ENCODE data around the gene IQGAP2.

IQGAP2 gene

GRCh38 chr5:76439201-76439600, 36.1 kb downstream of the IQGAP2 start:
- no peak overlapping the region for H2AFZ ChIP-seq (ENCODE audit: low read depth, low read length)
- no peaks in the 10 kb centered on the region for H3K9me3 ChIP-seq (ENCODE audit: control insufficient read depth, low read length)
- H3K27me3 ChIP-seq (ENCODE audit: control insufficient read depth in 1 of 2, insufficient read depth in 1 of 2, low read length in 2 of 2), result no peaks in the 10 kb centered on the region
- H2BK15ac ChIP-seq (ENCODE audit: low read depth, poor library complexity, severe bottlenecking), result no peak overlapping the region
- DNase-seq, result no peak
- H3K23ac ChIP-seq (ENCODE audit: low read length in 2 of 2), result no peak overlapping the region
- H3K4me1 ChIP-seq (ENCODE audit: control insufficient read depth, insufficient read depth, low read depth, low read length), result no peaks in the 10 kb centered on the region
- H2BK120ac ChIP-seq (ENCODE audit: low read depth, low read length), result no peak overlapping the region
- H3K27ac ChIP-seq (ENCODE audit: low read length, poor library complexity, severe bottlenecking), result no peak overlapping the region
- no peak overlapping the region for H2BK5ac ChIP-seq (ENCODE audit: low read depth, low read length, poor library complexity, severe bottlenecking)
- H3K18ac ChIP-seq (ENCODE audit: low read depth in 1 of 2, low read length in 2 of 2), result no peak overlapping the region
- no peak overlapping the region for H3K4ac ChIP-seq (ENCODE audit: low read depth in 1 of 2, low read length in 2 of 2)
- no peak overlapping the region for H4K91ac ChIP-seq (ENCODE audit: low read length)
- WGBS, result 96% methylated on average over 1 of the region's 1 CpG
- H3K4me2 ChIP-seq (ENCODE audit: low read length, poor library complexity, severe bottlenecking), result no peak overlapping the region
- H3K36me3 ChIP-seq (ENCODE audit: control insufficient read depth in 1 of 2, insufficient read depth in 2 of 2, low read depth in 1 of 2, low read length in 2 of 2), result no peaks in the 10 kb centered on the region
- H3K14ac ChIP-seq (ENCODE audit: low read length in 2 of 2), result no peak overlapping the region
- no peak overlapping the region for H2BK12ac ChIP-seq (ENCODE audit: low read length in 2 of 2)
- H3K9ac ChIP-seq (ENCODE audit: low read length), result no peak overlapping the region
- H3K79me1 ChIP-seq (replicated peaks; ENCODE audit: low read length, poor library complexity, severe bottlenecking), result no peaks in the 10 kb centered on the region
- no peak overlapping the region for H4K8ac ChIP-seq (ENCODE audit: low read length)
- H3K4me3 ChIP-seq (ENCODE audit: insufficient read depth in 1 of 2, low read depth in 1 of 2, low read length in 2 of 2), result no peak overlapping the region
- H2AK5ac ChIP-seq (ENCODE audit: low read length, severe bottlenecking), result no peak overlapping the region

DNA sequence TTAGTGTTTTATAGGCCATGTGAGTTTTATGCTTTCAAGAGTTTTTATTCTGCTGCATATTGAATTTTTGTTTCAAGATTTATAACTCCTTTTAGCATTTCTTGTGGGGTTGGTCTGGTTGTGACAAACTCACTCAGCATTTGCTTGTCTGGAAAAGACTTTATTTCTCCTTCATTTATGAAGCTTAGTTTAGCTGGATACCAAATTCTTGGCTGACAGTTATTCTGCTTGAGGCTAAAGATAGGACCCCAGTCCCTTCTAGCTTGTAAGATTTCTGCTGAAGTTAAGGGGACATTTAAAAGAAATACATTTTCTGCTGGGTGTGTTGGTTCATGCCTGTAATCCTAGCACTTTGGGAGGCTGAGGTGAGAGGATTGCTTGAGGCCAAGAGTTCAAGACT, 36.8 kb downstream of the IQGAP2 start:
- no peak overlapping the region for H3K4ac ChIP-seq (ENCODE audit: low read depth in 1 of 2, low read length in 2 of 2)
- H3K23ac ChIP-seq (ENCODE audit: low read length in 2 of 2), result no peak overlapping the region
- no peak overlapping the region for H2BK5ac ChIP-seq (ENCODE audit: low read depth, low read length, poor library complexity, severe bottlenecking)
- no peak overlapping the region for H3K18ac ChIP-seq (ENCODE audit: low read depth in 1 of 2, low read length in 2 of 2)
- H2AK5ac ChIP-seq (ENCODE audit: low read length, severe bottlenecking), result no peak overlapping the region
- no peak overlapping the region for H3K4me3 ChIP-seq (ENCODE audit: insufficient read depth in 1 of 2, low read depth in 1 of 2, low read length in 2 of 2)
- no peak overlapping the region for H3K9ac ChIP-seq (ENCODE audit: low read length)
- H2BK12ac ChIP-seq (ENCODE audit: low read length in 2 of 2), result no peak overlapping the region
- H2AFZ ChIP-seq (ENCODE audit: low read depth, low read length), result no peak overlapping the region
- no peak overlapping the region for H3K14ac ChIP-seq (ENCODE audit: low read length in 2 of 2)
- no peak overlapping the region for H2BK120ac ChIP-seq (ENCODE audit: low read depth, low read length)
- H3K9me3 ChIP-seq (ENCODE audit: control insufficient read depth, low read length), result no peaks in the 10 kb centered on the region
- H3K27ac ChIP-seq (ENCODE audit: low read length, poor library complexity, severe bottlenecking), result no peak overlapping the region
- H3K79me1 ChIP-seq (replicated peaks; ENCODE audit: low read length, poor library complexity, severe bottlenecking), result no peaks in the 10 kb centered on the region
- H3K27me3 ChIP-seq (ENCODE audit: control insufficient read depth in 1 of 2, insufficient read depth in 1 of 2, low read length in 2 of 2), result no peaks in the 10 kb centered on the region
- no peak overlapping the region for H4K91ac ChIP-seq (ENCODE audit: low read length)
- no peaks in the 10 kb centered on the region for H3K4me1 ChIP-seq (ENCODE audit: control insufficient read depth, insufficient read depth, low read depth, low read length)
- H2BK15ac ChIP-seq (ENCODE audit: low read depth, poor library complexity, severe bottlenecking), result no peak overlapping the region
- no peak overlapping the region for H3K4me2 ChIP-seq (ENCODE audit: low read length, poor library complexity, severe bottlenecking)
- H3K36me3 ChIP-seq (ENCODE audit: control insufficient read depth in 1 of 2, insufficient read depth in 2 of 2, low read depth in 1 of 2, low read length in 2 of 2), result no peaks in the 10 kb centered on the region
- DNase-seq, result no peak
- H4K8ac ChIP-seq (ENCODE audit: low read length), result no peak overlapping the region

DNA sequence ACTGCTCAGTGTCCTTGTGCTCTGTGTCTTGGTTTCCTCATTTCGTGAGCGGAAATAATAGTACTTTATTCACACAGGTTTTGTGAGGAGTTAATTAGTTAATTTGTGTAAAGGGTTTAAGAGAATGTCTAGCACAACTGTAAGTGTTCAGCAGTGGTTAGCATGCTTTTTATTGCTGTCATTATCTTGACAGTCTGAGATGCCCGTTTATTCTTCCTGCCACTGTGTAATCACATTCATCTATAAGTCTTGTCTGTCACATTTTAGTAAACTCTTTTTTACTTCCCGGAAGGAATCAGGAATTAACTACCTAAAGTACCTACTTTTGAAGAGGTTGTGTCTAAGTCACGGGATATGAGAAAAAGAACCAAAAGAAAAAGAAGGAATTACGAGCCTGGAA, 38.0 kb downstream of the IQGAP2 start:
- H4K8ac ChIP-seq (ENCODE audit: low read length), result no peak overlapping the region
- no peak overlapping the region for H2AFZ ChIP-seq (ENCODE audit: low read depth, low read length)
- DNase-seq, result no peak
- H3K14ac ChIP-seq (ENCODE audit: low read length in 2 of 2), result no peak overlapping the region
- H3K36me3 ChIP-seq (ENCODE audit: control insufficient read depth in 1 of 2, insufficient read depth in 2 of 2, low read depth in 1 of 2, low read length in 2 of 2), result no peaks in the 10 kb centered on the region
- H2AK5ac ChIP-seq (ENCODE audit: low read length, severe bottlenecking), result no peak overlapping the region
- no peak overlapping the region for H3K4ac ChIP-seq (ENCODE audit: low read depth in 1 of 2, low read length in 2 of 2)
- H3K18ac ChIP-seq (ENCODE audit: low read depth in 1 of 2, low read length in 2 of 2), result no peak overlapping the region
- H2BK12ac ChIP-seq (ENCODE audit: low read length in 2 of 2), result no peak overlapping the region
- H2BK5ac ChIP-seq (ENCODE audit: low read depth, low read length, poor library complexity, severe bottlenecking), result no peak overlapping the region
- no peak overlapping the region for H3K27ac ChIP-seq (ENCODE audit: low read length, poor library complexity, severe bottlenecking)
- 93% methylated on average over 5 of the region's 6 CpGs for WGBS
- no peaks in the 10 kb centered on the region for H3K9me3 ChIP-seq (ENCODE audit: control insufficient read depth, low read length)
- no peaks in the 10 kb centered on the region for H3K79me1 ChIP-seq (replicated peaks; ENCODE audit: low read length, poor library complexity, severe bottlenecking)
- no peak overlapping the region for H3K9ac ChIP-seq (ENCODE audit: low read length)
- no peak overlapping the region for H3K4me3 ChIP-seq (ENCODE audit: insufficient read depth in 1 of 2, low read depth in 1 of 2, low read length in 2 of 2)
- no peak overlapping the region for H4K91ac ChIP-seq (ENCODE audit: low read length)
- H3K23ac ChIP-seq (ENCODE audit: low read length in 2 of 2), result no peak overlapping the region
- no peak overlapping the region for H2BK120ac ChIP-seq (ENCODE audit: low read depth, low read length)
- H3K27me3 ChIP-seq (ENCODE audit: control insufficient read depth in 1 of 2, insufficient read depth in 1 of 2, low read length in 2 of 2), result no peaks in the 10 kb centered on the region
- H2BK15ac ChIP-seq (ENCODE audit: low read depth, poor library complexity, severe bottlenecking), result no peak overlapping the region
- no peaks in the 10 kb centered on the region for H3K4me1 ChIP-seq (ENCODE audit: control insufficient read depth, insufficient read depth, low read depth, low read length)
- H3K4me2 ChIP-seq (ENCODE audit: low read length, poor library complexity, severe bottlenecking), result no peak overlapping the region

GRCh38 chr5:76441890-76442673, 39.0 kb downstream of the IQGAP2 start:
- H3K9me3 ChIP-seq (ENCODE audit: control insufficient read depth, low read length), result no peaks in the 10 kb centered on the region
- 82% methylated on average over 5 of the region's 6 CpGs for WGBS

More at GRCh38 chr5:76441890-76442673, 39.0 kb downstream of the IQGAP2 start:
- Histone ChIP-seq H3K36me3 (ENCODE audit: control insufficient read depth in 1 of 2, insufficient read depth in 2 of 2, low read depth in 1 of 2, low read length in 2 of 2) (no peaks in the 10 kb centered on the region), H4K8ac (ENCODE audit: low read length) (no peak overlapping the region), H3K23ac (ENCODE audit: low read length in 2 of 2) (no peak overlapping the region), H3K14ac (ENCODE audit: low read length in 2 of 2) (no peak overlapping the region), H3K4me2 (ENCODE audit: low read length, poor library complexity, severe bottlenecking) (no peak overlapping the region), H2BK15ac (ENCODE audit: low read depth, poor library complexity, severe bottlenecking) (no peak overlapping the region), H3K4ac (ENCODE audit: low read depth in 1 of 2, low read length in 2 of 2) (no peak overlapping the region), H3K18ac (ENCODE audit: low read depth in 1 of 2, low read length in 2 of 2) (no peak overlapping the region), H4K91ac (ENCODE audit: low read length) (no peak overlapping the region), H2BK12ac (ENCODE audit: low read length in 2 of 2) (no peak overlapping the region), H3K27ac (ENCODE audit: low read length, poor library complexity, severe bottlenecking) (no peak overlapping the region), H3K4me1 (ENCODE audit: control insufficient read depth, insufficient read depth, low read depth, low read length) (no peaks in the 10 kb centered on the region), H2BK120ac (ENCODE audit: low read depth, low read length) (no peak overlapping the region), H2BK5ac (ENCODE audit: low read depth, low read length, poor library complexity, severe bottlenecking) (no peak overlapping the region), H3K27me3 (ENCODE audit: control insufficient read depth in 1 of 2, insufficient read depth in 1 of 2, low read length in 2 of 2) (no peaks in the 10 kb centered on the region), H3K9ac (ENCODE audit: low read length) (no peak overlapping the region), H2AK5ac (ENCODE audit: low read length, severe bottlenecking) (no peak overlapping the region), H3K4me3 (ENCODE audit: insufficient read depth in 1 of 2, low read depth in 1 of 2, low read length in 2 of 2) (no peak overlapping the region), H3K79me1 (replicated peaks; ENCODE audit: low read length, poor library complexity, severe bottlenecking) (no peaks in the 10 kb centered on the region), H2AFZ (ENCODE audit: low read depth, low read length) (no peak overlapping the region)
- no peak for DNase-seq
